Loucy (cell line): Measurements from ENCODE around the gene PURA.

Experiments
- H2AFZ ChIP-seq: fragments of 200-600 bp; sonication (generic); 2 replicates; pipeline ENCODE4 v1.6.0; 2016; ENCODE audit warnings: antibody characterized with exemption, mild to moderate bottlenecking, low read length, moderate library complexity
- H3F3A ChIP-seq: fragments of 200-600 bp; 2 replicates; pipeline ENCODE4 v1.6.0; 2016; ENCODE audit warnings: antibody characterized with exemption, low read depth, mild to moderate bottlenecking
- H3K27me3 ChIP-seq: fragments of 200-600 bp; sonication (generic); 2 replicates; pipeline ENCODE4 v1.6.1; 2014; ENCODE audit warnings: low read length, mild to moderate bottlenecking; ENCODE audit not compliant: insufficient read depth, poor library complexity, severe bottlenecking
- H3K36me3 ChIP-seq: fragments of 200-600 bp; sonication (generic); 2 replicates; pipeline ENCODE4 v1.6.1; 2016; ENCODE audit warnings: low read length; ENCODE audit not compliant: insufficient read depth
- H3K4me1 ChIP-seq: fragments of 200-600 bp; sonication (generic); 2 replicates; pipeline ENCODE4 v1.5.1; 2014; ENCODE audit warnings: low read length, mild to moderate bottlenecking; ENCODE audit not compliant: insufficient read depth, poor library complexity, severe bottlenecking
- H3K4me2 ChIP-seq: fragments of 200-600 bp; sonication (generic); 2 replicates; pipeline ENCODE4 v1.6.0; 2014; ENCODE audit warnings: antibody characterized with exemption, low read length, low read depth, mild to moderate bottlenecking; ENCODE audit not compliant: poor library complexity, severe bottlenecking
- H3K4me3 ChIP-seq: fragments of 200-600 bp; sonication (generic); 2 replicates; pipeline ENCODE4 v1.5.1; 2014; ENCODE audit warnings: low read length, mild to moderate bottlenecking, mixed read lengths; ENCODE audit not compliant: poor library complexity, severe bottlenecking
- H3K79me2 ChIP-seq: fragments of 200-600 bp; sonication (generic); 2 replicates; pipeline ENCODE4 v1.6.1; 2014; ENCODE audit warnings: low read length; ENCODE audit not compliant: insufficient read depth
- H3K9ac ChIP-seq: fragments of 200-600 bp; sonication (generic); 2 replicates; pipeline ENCODE4 v1.6.0; 2014; ENCODE audit warnings: mild to moderate bottlenecking, low read depth, low read length, moderate library complexity; ENCODE audit not compliant: poor library complexity, severe bottlenecking
- H3K9me2 ChIP-seq: fragments of 200-600 bp; sonication (generic); replicated peaks from 2 replicates; pipeline ENCODE4 v1.6.1; 2016; ENCODE audit warnings: low read depth, low read length, mixed read lengths
- H3K9me3 ChIP-seq: fragments of 200-600 bp; sonication (generic); 2 replicates; pipeline ENCODE4 v1.6.1; 2014; ENCODE audit warnings: mild to moderate bottlenecking, antibody characterized with exemption, low read length, low read depth; ENCODE audit not compliant: insufficient read depth
- H4K20me1 ChIP-seq: fragments of 200-600 bp; sonication (generic); 2 replicates; pipeline ENCODE4 v1.6.0; 2014; ENCODE audit warnings: antibody characterized with exemption, low read length, mild to moderate bottlenecking; ENCODE audit not compliant: insufficient read depth, poor library complexity, severe bottlenecking
- CTCF ChIP-seq: fragments of 200-600 bp; sonication (generic); conservative IDR thresholded peaks from 2 replicates; pipeline ENCODE4 v1.5.1; 2014; ENCODE audit warnings: mild to moderate bottlenecking, antibody characterized with exemption, low read length
- EZH2phosphoT487 ChIP-seq: fragments of 200-600 bp; IDR thresholded peaks from 2 replicates; pipeline ENCODE4 v1.6.1; 2018; ENCODE audit warnings: antibody characterized with exemption, mild to moderate bottlenecking, moderate library complexity, borderline replicate concordance

PURA gene

GRCh38 chr5:140101179-140101578 lies 12.7 kb upstream of the PURA start:
- Histone ChIP-seq H3K79me2 (no peaks in the 10 kb centered on the region), H3K9me2 (no peaks in the 10 kb centered on the region), H3K4me2 (no peak overlapping the region), H3K9me3 (no peaks in the 10 kb centered on the region), H4K20me1 (no peaks in the 10 kb centered on the region), H3K4me1 (no peaks in the 10 kb centered on the region), H3K9ac (no peak overlapping the region), H3F3A (no peaks in the 10 kb centered on the region), H3K4me3 (no peak overlapping the region), H2AFZ (no peak overlapping the region), H3K36me3 (no peaks in the 10 kb centered on the region), H3K27me3 (no peaks in the 10 kb centered on the region)
- TF ChIP-seq CTCF, result no peak
- no peak for TF ChIP-seq EZH2phosphoT487

- H2AFZ ChIP-seq, result no peak overlapping the region
- H3K27me3 ChIP-seq, result no peaks in the 10 kb centered on the region
- peaks cover 7% of the 10 kb centered on the region; the same call in 1 of the 2 replicates for H3F3A ChIP-seq
- H3K9me3 ChIP-seq, result no peaks in the 10 kb centered on the region
- H3K4me1 ChIP-seq, result peaks cover 9% of the 10 kb centered on the region
- H3K36me3 ChIP-seq, result no peaks in the 10 kb centered on the region
- TF ChIP-seq CTCF, result no peak
- no peak for TF ChIP-seq EZH2phosphoT487
- H3K4me2 ChIP-seq, result no peak overlapping the region
- H3K9ac ChIP-seq, result no peak overlapping the region
- H3K79me2 ChIP-seq, result no peaks in the 10 kb centered on the region
- peaks cover 1% of the 10 kb centered on the region for H4K20me1 ChIP-seq
- no peak overlapping the region for H3K4me3 ChIP-seq
- H3K9me2 ChIP-seq, result no peaks in the 10 kb centered on the region
Observed at GRCh38 chr5:140103154-140103553, 10.8 kb upstream of the PURA start.

DNA sequence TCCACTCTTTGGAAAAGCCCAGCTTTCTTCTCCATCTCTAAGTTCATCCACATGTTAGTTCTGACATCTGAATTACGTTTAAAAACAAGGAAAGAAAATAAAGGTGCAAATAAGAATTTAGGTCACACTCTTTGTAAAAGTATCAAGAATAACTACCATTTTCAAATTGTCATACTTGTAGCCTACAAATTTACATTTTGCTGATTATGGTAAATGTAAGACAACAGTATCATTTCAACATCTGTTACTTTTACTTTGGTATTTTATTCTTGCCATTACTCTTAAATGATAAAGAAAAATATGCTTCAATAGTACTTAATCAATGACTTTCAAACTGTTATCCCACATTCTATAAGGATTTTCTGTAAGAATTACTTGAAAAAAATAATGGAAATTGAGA lies 9.8 kb upstream of the PURA start:
- TF ChIP-seq EZH2phosphoT487 (no peak), CTCF (no peak)
- Histone ChIP-seq H3K4me2 (no peak overlapping the region), H2AFZ (no peak overlapping the region), H3K36me3 (no peaks in the 10 kb centered on the region), H4K20me1 (peaks cover 6% of the 10 kb centered on the region), H3K27me3 (no peaks in the 10 kb centered on the region), H3K9me2 (no peaks in the 10 kb centered on the region), H3F3A (peaks cover 7% of the 10 kb centered on the region; the same call in 1 of the 2 replicates), H3K9ac (no peak overlapping the region), H3K4me1 (peaks cover 11% of the 10 kb centered on the region), H3K4me3 (no peak overlapping the region), H3K9me3 (no peaks in the 10 kb centered on the region), H3K79me2 (peaks cover 8% of the 10 kb centered on the region)
